HG03095 (cell line): ENCODE measurements around the gene DCTPP1.
"Not testable (repeated sequence)": the region's sequence is repeated elsewhere in the genome, so short reads cannot be mapped to it uniquely, and the experiment has no call there.

Experiments
- ATAC-seq: cut with Tn5 transposase; IDR thresholded peaks from one replicate; pipeline ENCODE4 v1.9.1; 2021; ENCODE audit warnings: moderate library complexity; ENCODE audit not compliant: unreplicated experiment

Gene DCTPP1

DNA sequence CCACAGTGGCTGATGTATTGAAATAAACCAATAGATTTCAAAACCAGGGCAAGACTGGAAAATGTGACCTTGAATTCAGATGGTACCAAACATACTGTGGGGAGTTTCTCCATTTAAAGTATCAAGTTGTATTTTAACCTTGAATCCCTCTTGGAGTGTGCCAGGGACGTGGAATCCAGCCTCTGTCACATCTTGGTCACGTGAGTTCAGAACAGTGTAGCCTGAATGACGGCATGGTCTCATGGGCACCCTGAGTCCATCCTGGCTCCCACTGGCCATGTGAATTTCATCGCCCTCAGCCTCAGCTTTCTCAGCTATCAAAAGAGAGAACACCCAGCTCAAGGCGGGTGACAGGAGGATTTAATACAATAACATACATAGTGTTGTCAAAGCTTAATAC lies 15.7 kb downstream of the DCTPP1 start:
- no peak for ATAC-seq

DNA sequence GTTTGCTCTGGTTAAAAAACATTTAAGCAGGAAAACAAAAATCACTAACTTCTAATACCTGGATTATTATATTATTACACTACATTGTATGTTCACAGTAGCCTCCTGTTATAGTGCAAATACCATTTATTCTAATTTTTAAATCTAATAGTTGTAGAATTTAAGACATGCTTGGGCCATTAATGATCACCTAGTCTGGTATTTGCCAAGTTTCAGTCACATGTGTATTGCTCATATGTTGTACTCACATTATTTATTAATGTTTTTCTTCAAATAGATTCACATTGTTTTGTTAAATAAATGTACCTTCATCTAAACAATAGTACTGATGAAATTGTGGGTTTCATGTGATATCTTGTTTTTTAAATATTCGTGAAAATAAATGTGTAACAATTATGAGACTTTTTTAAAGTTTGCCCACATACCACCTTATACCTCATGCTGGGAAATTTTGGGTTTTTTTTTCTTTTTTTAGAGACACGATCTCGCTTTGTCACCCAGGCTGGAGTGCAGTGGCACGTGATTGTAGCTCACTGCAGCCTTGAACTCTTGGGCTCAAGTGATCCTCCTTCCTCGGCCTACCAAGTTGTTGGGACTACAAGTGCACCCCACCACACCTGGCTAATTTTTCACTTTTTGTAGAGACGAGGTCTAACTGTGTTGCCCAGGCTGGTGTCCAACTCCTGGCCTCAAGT lies 16.6 kb downstream of the DCTPP1 start:
- no peak for ATAC-seq

DNA sequence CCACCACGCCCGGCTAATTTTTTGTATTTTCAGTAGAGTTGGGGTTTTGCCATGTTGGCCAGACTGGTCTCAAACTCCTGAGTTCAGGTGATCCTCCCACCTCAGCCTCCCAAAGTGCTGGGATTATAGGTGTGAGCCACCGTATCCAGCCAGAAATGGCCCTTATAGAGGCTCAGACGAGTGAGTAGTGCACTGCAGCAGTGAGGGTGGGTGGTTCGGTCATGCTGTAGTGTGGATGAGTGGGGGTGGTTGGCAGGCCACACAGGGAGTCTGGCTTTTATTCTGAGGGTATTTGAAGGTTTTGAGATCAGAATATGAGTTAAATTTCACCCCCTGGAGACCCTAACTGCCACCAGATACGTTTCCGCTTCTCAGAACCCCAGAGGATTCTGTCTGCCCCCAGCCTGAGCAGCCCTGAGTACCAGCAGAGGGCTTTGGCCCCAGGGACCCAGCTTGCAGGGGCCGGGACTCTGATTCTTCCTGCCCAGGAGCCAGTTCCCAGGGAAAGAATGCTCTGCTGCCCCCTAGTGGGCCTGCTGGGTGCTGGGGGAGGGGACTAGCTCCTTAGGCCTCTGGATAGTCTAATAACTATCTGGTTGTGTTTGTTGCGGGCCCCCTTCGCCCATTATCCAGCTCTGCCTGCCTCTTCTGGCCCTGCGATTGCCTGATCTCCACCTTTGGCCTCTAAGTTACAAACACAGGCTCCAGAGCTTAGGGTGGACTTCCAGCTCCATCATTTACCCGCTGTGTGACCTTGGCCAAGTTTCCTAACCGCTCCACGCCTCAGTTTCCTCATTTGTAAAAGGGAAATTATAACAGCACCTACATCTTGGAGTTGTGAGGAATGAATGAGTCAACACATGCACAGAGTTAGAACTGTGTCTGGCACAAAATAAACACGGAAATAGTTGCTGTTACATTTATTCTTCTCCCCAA lies 20.4 kb downstream of the DCTPP1 start:
- ATAC-seq: no peak

DNA sequence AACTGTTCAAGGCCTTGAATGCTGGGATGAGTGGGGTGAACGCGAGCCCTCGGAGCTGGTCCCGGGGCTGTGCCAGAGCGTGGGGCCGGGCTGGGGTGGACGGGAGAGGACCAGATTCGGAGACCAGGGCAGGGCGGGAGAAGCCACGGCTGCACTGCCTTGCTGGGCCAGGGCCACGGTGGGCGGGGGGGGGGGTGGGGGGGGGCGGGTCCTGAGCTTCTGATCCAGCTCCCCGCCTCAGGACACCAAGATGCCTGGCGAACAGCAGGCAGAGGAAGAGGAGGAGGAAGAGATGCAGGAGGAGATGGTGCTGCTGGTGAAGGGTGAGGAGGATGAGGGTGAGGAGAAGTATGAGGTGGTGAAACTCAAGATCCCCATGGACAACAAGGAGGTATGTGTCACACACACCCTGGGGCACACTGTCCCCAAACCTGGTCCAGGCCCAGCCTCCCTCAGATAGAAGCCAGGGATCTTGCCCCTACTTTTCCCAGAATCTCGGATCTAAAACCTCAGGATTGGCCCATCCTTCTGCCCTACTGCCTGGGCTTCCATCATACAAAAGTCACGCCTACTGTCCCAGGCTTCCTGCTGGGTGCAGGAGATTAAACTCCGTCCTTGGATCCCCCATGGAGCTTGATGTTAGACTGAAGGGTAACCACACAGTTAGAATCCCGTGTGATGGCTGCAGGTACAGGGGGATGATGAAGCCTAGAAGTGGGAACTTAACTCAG lies 21.9 kb downstream of the DCTPP1 start:
- no peak for ATAC-seq

DNA sequence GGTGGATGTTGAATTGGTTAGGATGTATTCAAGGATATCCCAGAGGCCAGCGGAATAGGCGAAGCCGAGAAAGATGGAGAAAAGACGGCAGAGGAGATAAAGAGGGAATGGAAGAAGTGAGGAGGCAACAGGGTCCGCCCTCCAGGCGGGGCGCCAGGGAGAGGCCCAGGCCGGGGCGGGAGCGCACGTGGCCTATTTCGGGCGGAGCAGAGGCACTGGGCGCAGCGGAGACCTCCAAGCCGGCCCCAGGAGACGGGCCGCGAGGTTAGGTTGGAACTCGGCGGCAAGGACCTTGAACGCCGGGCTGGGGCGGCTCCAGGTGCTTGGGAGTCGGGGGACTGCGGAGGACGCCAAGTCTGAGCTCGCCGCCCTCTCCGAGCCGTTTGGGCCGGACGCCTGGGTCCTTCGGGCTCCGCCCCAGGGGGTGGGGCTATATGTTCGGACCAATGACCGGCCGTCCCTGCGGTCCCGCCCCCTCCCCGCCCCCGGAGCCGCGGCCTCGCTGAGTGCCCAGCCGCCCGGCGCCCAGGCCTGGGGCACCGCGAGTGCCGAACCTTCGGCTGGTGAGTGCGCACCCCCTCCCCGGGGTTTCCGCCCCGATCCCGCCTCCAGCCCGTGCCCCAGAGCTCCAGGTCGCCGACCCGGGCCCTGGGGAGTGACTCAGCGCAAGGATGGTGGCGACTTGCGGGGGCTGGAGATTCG lies 22.6 kb downstream of the DCTPP1 start, which contains the start of gene ZNF771:
ZNF771 (plus strand) TSS at position 505 of the 702 bp plus-strand sequence. CDS start 448 bp downstream, outside the sequence.
- peak; percentile 69 for ATAC-seq

DNA sequence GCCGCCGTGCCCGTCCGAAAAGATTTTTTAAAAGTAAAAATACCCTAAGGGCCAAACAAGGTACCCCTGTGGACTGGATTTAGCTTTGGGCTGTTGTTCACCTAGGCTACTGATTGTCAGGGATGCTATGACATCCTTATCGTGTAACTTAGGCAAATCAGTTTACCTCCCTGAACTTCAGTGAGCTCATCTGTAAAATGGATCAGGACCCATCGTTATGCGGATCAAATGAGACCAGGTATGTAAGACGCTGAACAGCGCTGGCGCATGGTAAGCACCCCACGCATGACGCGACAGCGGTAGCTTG lies 23.1 kb downstream of the DCTPP1 start:
- peak; percentile 8 for ATAC-seq

DNA sequence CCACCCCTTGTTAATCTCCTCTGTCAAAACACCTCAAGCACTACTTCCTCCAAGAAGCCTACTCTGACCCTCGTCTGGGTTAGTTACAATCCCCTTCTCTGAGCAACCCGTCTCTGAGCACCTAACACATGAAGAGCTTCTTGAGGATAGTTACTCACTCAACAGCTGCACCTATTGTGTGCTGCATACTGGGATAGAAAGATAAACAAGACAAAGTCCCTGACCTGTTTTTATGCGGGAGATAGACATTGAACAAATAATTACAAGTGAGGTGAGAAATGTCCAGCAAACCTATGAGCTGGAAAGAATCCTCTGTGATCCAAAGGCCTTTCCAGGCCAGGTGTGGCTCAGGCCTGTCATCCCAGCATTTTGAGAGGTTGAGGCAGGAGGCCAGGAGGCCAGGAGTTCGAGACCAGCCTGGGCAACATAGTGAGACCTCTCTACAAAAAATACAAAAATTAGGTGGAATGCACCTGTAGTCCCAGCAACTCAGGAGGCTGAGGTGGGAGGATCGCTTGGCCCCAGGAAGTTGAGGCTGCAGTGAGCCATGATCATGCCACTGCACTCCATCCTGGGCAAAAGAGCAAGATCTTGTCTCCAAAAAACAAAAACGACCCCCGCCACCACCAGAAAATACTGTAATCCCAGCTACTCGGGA lies 27.9 kb downstream of the DCTPP1 start:
- ATAC-seq: no peak

DNA sequence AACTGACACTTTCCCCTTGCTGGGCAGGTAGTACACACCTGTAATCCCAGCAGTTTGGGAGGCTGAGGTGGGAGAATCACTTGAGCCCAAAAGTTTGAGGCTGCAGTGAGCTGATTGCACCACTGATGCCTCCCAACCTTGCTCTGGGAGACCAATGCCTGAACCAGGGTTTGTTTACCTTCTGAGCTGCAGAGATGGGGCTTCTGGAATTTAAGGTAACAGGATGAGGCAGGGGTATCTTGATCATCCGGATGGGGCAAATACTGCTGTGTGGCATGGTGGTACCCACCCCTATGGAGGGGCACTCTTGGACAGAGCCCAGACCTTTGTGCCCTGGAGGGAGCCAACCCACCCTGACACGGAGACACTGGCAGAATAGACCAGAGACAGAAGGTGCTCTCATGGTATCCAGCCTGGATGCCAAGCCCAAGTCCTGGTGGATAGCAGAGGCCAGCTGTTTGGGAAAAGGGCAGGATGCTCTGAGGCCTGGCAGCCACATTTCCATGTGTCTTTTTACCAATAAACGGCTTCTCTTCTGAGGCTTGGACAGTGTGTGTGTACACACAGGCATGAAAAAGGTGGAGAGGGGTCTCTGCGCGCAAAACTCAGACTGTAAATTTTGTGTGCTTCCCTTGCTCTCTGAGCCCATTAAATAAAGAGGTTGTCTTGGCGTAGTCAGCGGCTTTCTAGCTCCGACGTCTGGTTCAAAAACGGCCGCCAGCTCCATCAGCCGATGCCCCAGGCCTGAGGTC lies 30.2 kb downstream of the DCTPP1 start:
- ATAC-seq: no peak

DNA sequence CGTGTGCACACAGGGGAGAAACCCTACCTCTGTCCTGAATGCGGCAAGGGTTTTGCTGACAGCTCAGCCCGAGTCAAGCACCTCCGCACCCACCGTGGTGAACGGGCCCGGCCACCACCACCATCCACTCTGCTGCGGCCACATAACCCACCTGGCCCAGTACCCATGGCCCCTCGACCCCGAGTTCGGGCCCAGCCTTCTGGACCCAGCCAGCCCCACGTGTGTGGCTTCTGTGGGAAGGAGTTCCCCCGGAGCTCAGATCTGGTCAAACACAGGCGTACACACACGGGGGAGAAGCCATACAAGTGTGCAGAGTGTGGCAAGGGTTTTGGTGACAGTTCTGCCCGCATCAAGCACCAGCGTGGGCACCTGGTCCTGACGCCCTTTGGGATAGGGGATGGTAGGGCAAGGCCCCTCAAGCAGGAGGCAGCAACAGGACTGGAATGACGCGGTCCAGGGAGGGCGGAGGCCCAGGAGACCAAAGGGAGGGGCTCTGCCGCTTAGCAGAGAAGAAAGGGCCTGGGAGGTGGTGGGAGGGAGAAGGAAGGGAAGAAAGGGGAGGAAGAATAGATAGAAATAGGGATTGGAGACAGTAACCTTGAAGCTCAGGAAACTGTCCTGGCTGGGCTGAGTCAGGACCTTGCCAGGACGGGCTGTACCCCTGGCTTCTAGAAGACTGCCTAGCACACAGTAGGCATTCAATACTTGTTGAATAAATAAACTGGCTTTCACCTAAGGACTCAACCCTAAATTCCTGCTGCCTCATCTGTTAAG lies 31.0 kb downstream of the DCTPP1 start:
- no peak for ATAC-seq

DNA sequence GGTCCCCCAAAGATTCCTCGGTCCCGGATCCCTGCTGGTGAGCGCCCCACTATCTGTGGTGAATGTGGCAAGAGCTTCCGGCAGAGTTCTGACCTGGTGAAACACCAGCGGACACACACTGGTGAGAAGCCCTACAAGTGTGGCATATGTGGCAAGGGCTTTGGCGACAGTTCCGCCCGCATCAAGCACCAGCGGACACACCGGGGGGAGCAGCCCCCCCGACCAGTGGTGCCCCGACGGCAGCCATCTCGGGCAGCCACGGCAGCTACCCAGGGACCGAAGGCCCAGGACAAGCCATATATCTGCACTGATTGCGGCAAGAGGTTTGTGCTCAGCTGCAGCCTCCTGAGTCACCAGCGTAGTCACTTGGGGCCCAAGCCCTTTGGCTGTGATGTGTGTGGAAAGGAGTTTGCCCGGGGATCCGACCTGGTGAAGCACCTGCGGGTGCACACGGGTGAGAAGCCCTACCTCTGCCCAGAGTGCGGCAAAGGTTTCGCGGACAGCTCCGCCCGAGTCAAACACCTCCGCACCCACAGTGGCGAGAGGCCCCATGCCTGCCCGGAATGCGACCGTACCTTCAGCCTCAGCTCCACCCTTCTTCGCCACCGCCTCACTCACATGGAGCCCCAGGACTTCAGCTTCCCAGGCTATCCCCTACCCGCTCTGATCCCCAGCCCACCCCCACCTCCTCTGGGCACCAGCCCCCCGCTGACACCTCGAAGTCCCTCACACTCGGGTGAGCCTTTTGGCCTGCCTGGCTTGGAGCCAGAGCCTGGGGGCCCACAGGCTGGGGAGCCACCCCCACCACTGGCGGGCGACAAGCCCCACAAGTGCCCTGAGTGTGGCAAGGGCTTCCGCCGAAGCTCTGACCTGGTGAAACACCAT lies 31.8 kb downstream of the DCTPP1 start:
- ATAC-seq: no peak

DNA sequence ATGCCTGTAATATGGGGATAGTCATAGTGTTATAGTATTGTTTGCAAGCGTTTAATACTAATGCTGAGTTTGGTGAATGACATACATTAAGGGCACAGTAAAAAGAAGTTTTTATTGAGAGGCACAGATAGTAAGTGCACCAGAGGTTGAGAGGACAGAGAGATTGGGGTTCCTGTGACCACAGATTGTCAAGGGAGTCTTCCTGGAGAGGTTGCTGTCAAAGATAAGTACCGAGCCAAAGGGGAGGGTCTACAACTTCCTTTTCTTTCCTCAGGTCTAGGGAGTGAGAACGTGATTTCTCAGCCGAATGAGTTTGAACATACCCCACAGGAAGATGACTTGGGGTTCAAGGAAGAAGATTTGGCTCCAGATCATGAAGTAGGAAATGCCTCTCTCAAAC lies 32.8 kb downstream of the DCTPP1 start:
- ATAC-seq: no peak

DNA sequence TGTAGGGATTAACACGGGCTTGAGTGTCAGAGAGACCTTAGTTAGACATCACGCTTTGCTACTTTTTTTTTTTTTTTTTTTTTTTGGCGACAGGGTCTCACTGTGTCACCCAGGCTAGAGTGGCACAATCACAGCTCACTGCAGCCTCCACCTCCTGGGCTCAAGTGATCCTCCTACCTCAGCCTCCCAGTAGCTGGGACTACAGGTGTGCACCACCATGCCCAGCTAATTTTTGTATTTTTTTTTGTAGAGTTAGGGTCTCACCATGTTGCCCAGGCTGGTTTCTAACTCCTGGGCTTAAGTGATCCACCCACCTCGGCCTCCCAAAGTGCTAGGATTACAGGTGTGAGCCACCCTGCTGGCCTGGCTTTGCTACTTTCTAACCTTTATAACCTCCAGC lies 33.2 kb downstream of the DCTPP1 start:
- ATAC-seq: not testable (repeated sequence)

DNA sequence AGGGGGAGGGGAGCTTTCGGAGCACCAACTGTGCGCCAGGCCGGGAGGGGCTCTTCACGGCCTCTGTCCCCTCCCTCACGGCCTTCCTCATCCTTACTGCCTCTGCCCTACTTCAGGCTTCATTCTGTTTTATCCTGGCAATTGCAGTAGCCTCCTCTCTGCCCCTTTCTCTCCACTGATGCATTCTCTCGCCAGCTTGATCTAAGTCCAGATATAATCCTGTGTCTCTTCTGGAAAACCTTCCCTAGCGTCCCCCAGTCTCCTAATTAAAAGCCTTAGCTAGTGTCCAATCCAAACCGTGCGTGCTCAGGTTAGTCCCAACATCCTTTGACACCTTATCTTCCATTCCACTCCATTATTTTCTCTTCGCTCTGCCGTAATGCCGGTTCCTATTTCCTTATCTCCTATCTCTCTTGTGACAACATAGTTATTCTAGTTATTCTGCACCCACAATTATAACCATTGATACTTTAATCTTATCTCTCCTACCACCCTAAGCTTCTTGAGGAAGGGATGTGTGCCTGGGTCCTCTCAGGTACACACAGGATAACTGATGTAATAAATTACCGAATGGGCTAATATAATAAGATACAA lies 33.7 kb downstream of the DCTPP1 start:
- ATAC-seq: no peak

DNA sequence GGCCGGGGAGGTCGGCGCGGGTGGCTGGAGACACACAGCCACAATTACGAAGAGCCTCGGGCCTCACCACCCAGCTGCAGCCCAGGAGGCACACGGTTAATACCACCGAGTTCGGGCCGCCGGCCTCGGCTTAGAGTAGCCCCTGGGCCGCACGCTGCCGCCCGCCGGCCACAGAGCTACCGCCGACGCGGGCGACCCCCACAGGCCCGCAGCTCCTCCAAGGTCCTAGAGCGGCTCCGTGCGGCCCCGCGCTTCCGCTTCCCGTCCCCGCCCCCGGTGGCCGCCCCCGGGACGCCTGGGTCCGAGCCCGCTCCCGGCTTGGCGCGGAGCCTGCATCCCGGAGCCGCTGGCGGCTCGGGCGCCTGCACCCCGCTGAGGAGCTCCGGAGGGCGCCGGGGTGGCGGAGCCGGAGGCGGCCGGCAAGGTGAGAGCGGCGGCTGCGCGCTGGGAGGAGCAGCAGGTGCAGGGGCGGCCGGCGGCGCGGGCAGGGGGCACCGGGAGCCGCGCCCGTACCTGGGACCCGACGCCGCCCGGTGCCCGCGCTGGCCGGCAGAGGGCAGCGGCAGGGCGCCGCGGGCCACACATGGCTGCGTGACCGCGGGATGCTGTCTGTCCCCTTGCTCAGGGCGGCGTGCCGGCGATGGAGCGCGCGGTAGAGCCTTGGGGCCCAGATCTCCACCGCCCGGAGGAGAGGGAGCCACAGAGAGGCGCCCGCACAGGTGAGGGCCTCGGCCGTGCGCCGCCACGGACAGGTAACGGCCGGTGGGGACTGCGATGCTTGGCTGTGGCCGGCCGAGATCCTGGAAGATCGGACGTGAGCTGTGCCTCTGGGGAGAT lies 34.5 kb downstream of the DCTPP1 start, which contains the start of gene ZNF48:
ZNF48 (plus strand) TSS at position 266 of the 837 bp plus-strand sequence; CDS start at position 641, 375 bp downstream.
- peak; percentile 40 for ATAC-seq

DNA sequence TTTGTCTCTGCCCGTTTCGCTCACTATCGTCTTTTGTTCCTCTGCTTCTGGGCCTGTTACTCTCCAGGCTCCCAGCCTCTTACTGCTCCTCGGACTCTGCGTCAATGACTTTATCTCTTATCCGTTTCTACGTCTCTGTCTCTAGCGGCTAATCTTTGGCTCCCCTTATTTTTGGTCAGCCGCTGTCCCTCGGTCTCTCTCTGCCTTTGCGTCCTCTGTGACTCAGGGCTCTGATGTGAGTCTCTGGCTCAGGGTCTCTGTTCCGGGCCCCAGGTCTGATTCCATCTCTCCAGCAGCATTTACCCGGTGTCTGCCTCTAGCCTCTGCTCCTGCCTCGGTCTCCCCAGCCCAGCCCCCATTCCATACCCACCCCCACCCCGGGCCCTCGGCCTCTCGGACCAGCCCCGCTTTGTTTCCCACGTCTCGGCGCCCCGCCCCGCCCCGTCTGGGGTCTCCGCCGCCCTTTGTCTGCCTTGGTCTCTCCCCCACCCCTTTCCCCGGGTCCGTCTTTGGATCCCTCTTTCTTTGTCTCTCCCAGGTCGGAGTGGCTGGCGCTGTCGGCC lies 35.2 kb downstream of the DCTPP1 start:
- no peak for ATAC-seq

DNA sequence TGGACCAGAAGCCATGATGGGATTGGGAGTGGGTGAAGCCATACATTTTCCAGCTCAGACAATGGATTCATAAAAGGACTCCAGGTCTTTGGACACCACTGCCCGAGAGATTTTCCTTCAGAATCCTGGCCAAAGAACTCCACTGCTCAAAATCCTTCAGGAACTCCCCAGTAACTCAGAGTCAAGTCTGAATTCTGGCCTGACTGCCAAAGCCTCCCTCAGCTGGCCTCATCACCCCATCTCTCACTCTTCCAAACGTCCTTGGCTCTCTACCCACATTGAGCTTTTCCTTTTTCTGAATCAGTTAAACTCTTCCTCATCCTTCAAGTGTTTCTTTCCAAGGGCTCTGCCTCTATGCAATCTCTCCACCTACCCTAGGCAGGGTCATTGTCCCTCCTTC lies 46.3 kb downstream of the DCTPP1 start:
- no peak for ATAC-seq
